H1 (cell line): ENCODE measurements around the gene TEAD1. TPM values are rescaled to one million over a fixed set of nuclear protein-coding genes. Genes with fewer than 3 reads are reported as not detected.

Experiments used
- ASH2L ChIP-seq: fragments of 200-600, 300-600 bp; sonication (generic); IDR thresholded peaks from one replicate; pipeline ENCODE4 v1.7.1; 2017; ENCODE audit warnings: low read length
- BCL11A ChIP-seq, 2 experiments: IDR thresholded peaks; one replicate each; pipeline ENCODE4 v1.6.1; 2011; ENCODE audit warnings: low read depth in 2 of 2, low read length in 2 of 2, mild to moderate bottlenecking in 2 of 2
- CHD7 ChIP-seq: fragments of 300-600 bp; sonication (generic); IDR thresholded peaks from 2 replicates; pipeline ENCODE4 v1.7.1; 2012; ENCODE audit warnings: low read length, moderate library complexity, mild to moderate bottlenecking, inconsistent platforms; ENCODE audit not compliant: insufficient replicate concordance
- E2F6 ChIP-seq: IDR thresholded peaks from 2 replicates; pipeline ENCODE4 v1.6.1; 2012; ENCODE audit warnings: inconsistent platforms
- EZH2 ChIP-seq: fragments of 200-600 bp; sonication (generic); IDR thresholded peaks from 2 replicates; pipeline ENCODE4 v1.7.1; 2012; ENCODE audit warnings: low read depth, mild to moderate bottlenecking, moderate library complexity, low read length, inconsistent platforms; ENCODE audit not compliant: severe bottlenecking
- TAF7 ChIP-seq: optimal IDR thresholded peaks from 2 replicates; pipeline ENCODE3; 2011; ENCODE audit warnings: low read depth, mild to moderate bottlenecking, inconsistent platforms, low read length, moderate library complexity, borderline replicate concordance
- polyA plus RNA-seq, 7 experiments: library from polyadenylated mRNA; depleted of rRNA in 3 of 7; stranded (reverse) in 5 of 7; unstranded in 2 of 7; fragments of >200 nt in 5 of 7; fragments of 200-250 nt in 2 of 7; gene quantifications; 1 replicate in 5 of 7; 2 replicates in 1 of 7; 4 replicates in 1 of 7; pipeline versions ENCODE4 v1.2.1 to v1.2.3, GENCODE V29; 2011 to 2013; ENCODE audit warnings: missing spikeins in 2 of 7, mixed read lengths in 2 of 7
- total RNA-seq: library from RNA; stranded (reverse); fragmentation: NEBNext Ultra II Directional; extraction: Animal tissue kit (Norgen Biotek cat#: 25700); gene quantifications from 2 replicates; pipeline ENCODE4 v1.2.1, GENCODE V29; 2021

Gene TEAD1
- total and polyA plus RNA-seq, 2 of the 8 experiments (the other 6 are each of a cell fraction or from before 2014, with no cell fraction given), result 15.6 to 67.4 TPM

- TF ChIP-seq CHD7 (no peak), E2F6 (no peak), ASH2L (no peak), TAF7 (no peak), BCL11A (IDR thresholded peaks at IDR 0.05; ENCODE audit: low read depth in 2 of 2, low read length in 2 of 2) (no peak), EZH2 (no peak)
Observed at GRCh38 chr11:12897390-12897789, 223.2 kb downstream of the TEAD1 start (continued).
